Osteoblast (primary cell): ENCODE measurements around the gene GLT6D1. TPM values are rescaled to one million over a fixed set of nuclear protein-coding genes. Genes with fewer than 3 reads are reported as not detected.
A peak's percentile ranks its signal among the peaks of the same experiment; 100 is the strongest.

Source experiments
- DNase-seq: peaks from one replicate; pipeline ENCODE4 v3.0.0; 2011; ENCODE audit warnings: low spot score, mixed read lengths; ENCODE audit not compliant: insufficient read length; ENCODE audit errors: missing footprints
- H2AFZ ChIP-seq: 2 replicates; pipeline ENCODE4 v1.6.0; 2011; ENCODE audit warnings: mild to moderate bottlenecking, low read length
- H3K27ac ChIP-seq: 2 replicates; pipeline ENCODE4 v1.5.1; 2011; ENCODE audit warnings: mild to moderate bottlenecking, low read depth, low read length, moderate library complexity
- H3K27me3 ChIP-seq: 2 replicates; pipeline ENCODE4 v1.6.0; 2012; ENCODE audit warnings: mild to moderate bottlenecking, control low read depth, inconsistent platforms, low read length, moderate library complexity; ENCODE audit not compliant: insufficient read depth
- H3K36me3 ChIP-seq: 2 replicates; pipeline ENCODE4 v1.5.1; 2011; ENCODE audit warnings: mild to moderate bottlenecking, low read length, control low read depth, moderate library complexity; ENCODE audit not compliant: insufficient read depth
- H3K4me1 ChIP-seq: 2 replicates; pipeline ENCODE4 v1.5.1; 2011; ENCODE audit warnings: mild to moderate bottlenecking, low read length, control low read depth, moderate library complexity; ENCODE audit not compliant: insufficient read depth
- H3K4me2 ChIP-seq: 2 replicates; pipeline ENCODE4 v1.6.0; 2011; ENCODE audit warnings: mild to moderate bottlenecking, low read length; ENCODE audit not compliant: insufficient read depth
- H3K4me3 ChIP-seq: fragments of 200-600 bp; sonication (generic); 3 replicates; pipeline ENCODE4 v1.5.1; 2012; ENCODE audit warnings: mild to moderate bottlenecking, low read length, inconsistent platforms; ENCODE audit not compliant: insufficient read depth
- H3K79me2 ChIP-seq: 2 replicates; pipeline ENCODE4 v1.6.0; 2012; ENCODE audit warnings: mild to moderate bottlenecking, low read length, control low read depth, inconsistent platforms; ENCODE audit not compliant: insufficient read depth
- H3K9me3 ChIP-seq: 2 replicates; pipeline ENCODE4 v1.5.1; 2011; ENCODE audit warnings: low read depth, low read length, control low read depth
- H4K20me1 ChIP-seq: 2 replicates; pipeline ENCODE4 v1.6.0; 2012; ENCODE audit warnings: mild to moderate bottlenecking, low read length, control low read depth; ENCODE audit not compliant: insufficient read depth
- CTCF ChIP-seq: IDR thresholded peaks from 2 replicates; pipeline ENCODE4 v1.5.1; 2011; ENCODE audit warnings: mild to moderate bottlenecking, low read depth, low read length, moderate library complexity; ENCODE audit errors: extremely low read depth
- total RNA-seq: library from RNA; depleted of rRNA; stranded (reverse); fragments of >200 nt; gene quantifications from 2 replicates; pipeline ENCODE4 v1.2.3, GENCODE V29; 2012

Gene GLT6D1
- total RNA-seq, 1 donor, result not detected

- Histone ChIP-seq H3K79me2 (no peaks in the 10 kb centered on the region), H3K4me3 (no peak overlapping the region), H3K4me2 (no peak overlapping the region), H4K20me1 (no peaks in the 10 kb centered on the region), H3K27me3 (no peaks in the 10 kb centered on the region), H3K27ac (no peak overlapping the region), H3K4me1 (no peaks in the 10 kb centered on the region), H2AFZ (no peak overlapping the region), H3K9me3 (no peaks in the 10 kb centered on the region), H3K36me3 (no peaks in the 10 kb centered on the region)
- DNase-seq, result no peak
- no peak for TF ChIP-seq CTCF
Measured at GRCh38 chr9:135587658-135588057, 51.7 kb downstream of the GLT6D1 start.

GRCh38 chr9:135586601-135587109 is 52.7 kb downstream of the GLT6D1 start:
- H2AFZ ChIP-seq, result no peak overlapping the region

DNA sequence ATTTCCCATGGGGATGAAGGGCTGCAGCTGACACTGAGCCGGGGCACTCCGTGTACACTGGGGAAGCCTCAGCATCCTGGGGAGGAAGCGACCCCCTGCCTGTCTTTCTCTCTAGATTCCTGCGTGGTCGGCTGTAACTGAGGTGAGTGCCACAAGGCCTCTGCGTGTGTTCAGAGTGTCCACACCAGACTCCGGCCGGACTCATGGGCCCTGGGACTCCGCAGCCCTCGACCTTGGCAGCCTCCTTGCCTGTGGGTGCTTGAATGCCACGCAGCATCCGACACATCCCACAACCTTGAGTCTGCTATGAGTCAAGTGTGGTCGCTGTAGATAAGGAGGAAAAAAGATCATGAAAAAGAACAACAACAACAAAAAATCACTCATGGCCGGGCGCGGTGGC is 54.4 kb downstream of the GLT6D1 start:
- peak; percentile 45 for DNase-seq
- H3K36me3 ChIP-seq, result no peaks in the 10 kb centered on the region
- H3K27me3 ChIP-seq, result no peaks in the 10 kb centered on the region
- H3K9me3 ChIP-seq, result no peaks in the 10 kb centered on the region
- H2AFZ ChIP-seq, result no peak overlapping the region
- no peak for TF ChIP-seq CTCF
- no peaks in the 10 kb centered on the region for H3K79me2 ChIP-seq
- H3K27ac ChIP-seq, result no peak overlapping the region
- H3K4me1 ChIP-seq, result no peaks in the 10 kb centered on the region
- H4K20me1 ChIP-seq, result no peaks in the 10 kb centered on the region
- H3K4me3 ChIP-seq, result no peak overlapping the region
- no peak overlapping the region for H3K4me2 ChIP-seq

More at GRCh38 chr9:135586601-135587109, 52.7 kb downstream of the GLT6D1 start:
- no peak for TF ChIP-seq CTCF
- H3K4me3 ChIP-seq, result no peak overlapping the region
- H4K20me1 ChIP-seq, result no peaks in the 10 kb centered on the region
- no peak overlapping the region for H3K27ac ChIP-seq
- H3K4me2 ChIP-seq, result no peak overlapping the region
- H3K27me3 ChIP-seq, result no peaks in the 10 kb centered on the region
- H3K9me3 ChIP-seq, result no peaks in the 10 kb centered on the region
- no peaks in the 10 kb centered on the region for H3K36me3 ChIP-seq
- no peaks in the 10 kb centered on the region for H3K4me1 ChIP-seq
- no peaks in the 10 kb centered on the region for H3K79me2 ChIP-seq
- DNase-seq, result peak; percentile 73

DNA sequence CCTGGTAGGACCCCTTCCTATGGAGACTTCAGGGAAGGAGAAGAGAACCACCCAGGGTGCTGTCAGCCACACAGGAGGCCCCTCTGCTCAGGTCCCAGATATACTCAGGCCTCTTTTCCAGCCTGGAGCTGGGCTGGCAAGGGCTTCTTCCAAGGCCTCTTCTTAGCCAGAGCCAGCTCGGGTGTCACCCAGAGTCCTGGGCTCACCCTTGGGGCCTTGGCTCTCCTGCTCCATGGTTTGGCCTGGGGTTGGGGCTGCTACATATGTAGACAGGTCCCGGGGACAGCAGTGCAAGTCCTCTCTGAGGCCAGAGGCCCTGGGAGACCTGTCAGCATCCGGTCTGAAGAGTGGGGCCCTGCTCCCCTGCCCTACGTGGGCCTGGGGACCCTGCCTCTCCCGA is 55.0 kb downstream of the GLT6D1 start:
- no peaks in the 10 kb centered on the region for H3K36me3 ChIP-seq
- no peak for TF ChIP-seq CTCF
- H3K9me3 ChIP-seq, result no peaks in the 10 kb centered on the region
- no peak overlapping the region for H3K27ac ChIP-seq
- H3K79me2 ChIP-seq, result no peaks in the 10 kb centered on the region
- no peak overlapping the region for H3K4me3 ChIP-seq
- peak; percentile 76 for DNase-seq
- no peaks in the 10 kb centered on the region for H4K20me1 ChIP-seq
- no peaks in the 10 kb centered on the region for H3K4me1 ChIP-seq
- no peaks in the 10 kb centered on the region for H3K27me3 ChIP-seq
- H3K4me2 ChIP-seq, result no peak overlapping the region
- no peak overlapping the region for H2AFZ ChIP-seq
